ENCODE measurements around the gene LDB2.

Gene LDB2

DNA sequence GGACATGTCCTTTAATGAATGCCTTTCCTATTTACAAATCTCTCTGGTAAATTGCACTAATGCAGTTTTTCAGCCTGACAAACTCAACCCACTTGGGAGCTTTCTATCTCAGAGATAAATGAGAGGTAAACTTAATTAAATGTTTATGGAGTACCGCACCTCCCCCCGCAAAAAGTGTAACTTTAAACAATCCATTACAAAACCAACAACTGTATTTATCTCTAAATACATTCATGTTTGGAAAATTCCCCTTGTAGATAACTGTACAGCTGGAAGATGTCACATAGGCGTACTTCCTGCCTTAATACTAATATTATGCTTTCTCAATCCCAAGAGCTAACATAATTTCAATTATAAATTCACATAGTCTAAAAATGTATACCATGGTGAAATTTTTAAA lies 215.5 kb downstream of the LDB2 start:
- DNase-seq (ENCODE audit: low spot score) = no peak
- TF ChIP-seq, protein P1, sequence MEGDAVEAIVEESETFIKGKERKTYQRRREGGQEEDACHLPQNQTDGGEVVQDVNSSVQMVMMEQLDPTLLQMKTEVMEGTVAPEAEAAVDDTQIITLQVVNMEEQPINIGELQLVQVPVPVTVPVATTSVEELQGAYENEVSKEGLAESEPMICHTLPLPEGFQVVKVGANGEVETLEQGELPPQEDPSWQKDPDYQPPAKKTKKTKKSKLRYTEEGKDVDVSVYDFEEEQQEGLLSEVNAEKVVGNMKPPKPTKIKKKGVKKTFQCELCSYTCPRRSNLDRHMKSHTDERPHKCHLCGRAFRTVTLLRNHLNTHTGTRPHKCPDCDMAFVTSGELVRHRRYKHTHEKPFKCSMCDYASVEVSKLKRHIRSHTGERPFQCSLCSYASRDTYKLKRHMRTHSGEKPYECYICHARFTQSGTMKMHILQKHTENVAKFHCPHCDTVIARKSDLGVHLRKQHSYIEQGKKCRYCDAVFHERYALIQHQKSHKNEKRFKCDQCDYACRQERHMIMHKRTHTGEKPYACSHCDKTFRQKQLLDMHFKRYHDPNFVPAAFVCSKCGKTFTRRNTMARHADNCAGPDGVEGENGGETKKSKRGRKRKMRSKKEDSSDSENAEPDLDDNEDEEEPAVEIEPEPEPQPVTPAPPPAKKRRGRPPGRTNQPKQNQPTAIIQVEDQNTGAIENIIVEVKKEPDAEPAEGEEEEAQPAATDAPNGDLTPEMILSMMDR (IDR thresholded peaks at IDR 0.05; ENCODE audit: extremely low read depth, missing control alignments) = no peak

DNA sequence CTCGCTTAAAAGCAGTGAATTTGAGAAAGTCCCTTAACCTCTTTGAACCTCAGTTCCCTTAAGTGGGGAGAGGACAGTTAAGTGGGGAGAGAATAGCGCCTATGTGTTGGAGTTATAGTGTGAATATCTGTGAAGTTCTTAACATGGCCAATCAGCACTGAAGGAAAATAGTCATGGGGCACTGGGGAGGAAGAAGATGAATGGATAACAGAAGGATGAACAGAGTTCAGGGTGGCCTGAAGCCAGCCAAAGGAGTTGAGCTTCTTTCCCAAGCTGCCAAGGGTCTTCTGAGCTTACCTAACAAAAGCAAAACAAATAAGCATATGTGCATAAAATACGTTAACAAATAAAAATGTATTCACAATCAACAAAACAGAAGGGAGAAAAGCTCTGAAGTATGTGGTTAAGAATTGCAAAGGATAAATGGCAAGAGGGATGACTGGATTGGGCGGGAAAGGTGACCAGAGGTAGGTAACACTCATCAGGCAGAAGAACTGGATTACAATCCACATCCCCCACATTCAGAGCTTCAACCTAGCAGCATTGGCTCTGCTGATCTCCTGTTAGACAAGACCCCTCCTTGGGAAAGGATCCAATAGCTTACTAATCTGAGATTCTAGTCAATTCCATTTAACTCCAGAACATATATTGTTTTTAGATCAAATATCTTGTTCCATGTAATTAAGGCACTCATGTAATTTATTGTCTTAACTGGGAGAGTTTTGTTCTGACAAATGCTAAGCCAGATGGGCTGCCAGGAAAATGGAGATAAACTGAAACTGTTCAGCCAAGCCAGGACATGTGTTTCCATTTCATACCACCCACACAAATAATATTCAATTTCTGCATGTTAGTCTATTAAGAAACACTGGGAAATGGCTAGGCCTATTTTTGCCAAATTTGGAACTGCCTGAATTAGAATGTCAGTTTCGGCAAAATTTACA lies 221.2 kb downstream of the LDB2 start:
- DNase-seq (ENCODE audit: low spot score) = no peak
- TF ChIP-seq, protein P1 (IDR thresholded peaks at IDR 0.05; ENCODE audit: extremely low read depth, missing control alignments) = no peak

DNA sequence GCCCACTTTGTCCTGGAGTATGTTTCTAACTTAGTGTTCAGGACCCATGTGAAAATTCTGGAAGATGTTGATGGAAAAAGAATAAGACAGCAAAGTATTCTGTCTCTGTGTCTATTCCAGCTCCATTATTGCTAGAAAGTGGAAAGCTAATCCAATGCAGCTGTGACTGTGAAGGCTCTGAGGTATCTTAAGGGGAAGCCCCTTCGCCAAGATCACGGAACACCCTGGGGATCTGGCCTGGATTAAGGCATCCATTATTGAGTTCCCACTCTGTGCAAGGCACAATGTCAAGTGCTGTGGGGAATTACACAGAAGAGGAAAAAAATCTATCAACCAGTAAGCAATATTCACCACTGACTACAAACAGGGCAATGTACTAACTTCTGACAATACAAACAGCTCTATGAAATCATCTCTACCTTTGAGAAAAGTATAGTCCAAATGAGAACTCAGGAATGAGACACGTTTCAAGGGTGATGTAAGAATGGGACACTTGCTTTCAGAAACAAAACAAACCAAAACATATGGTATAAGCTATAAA lies 222.1 kb downstream of the LDB2 start:
- TF ChIP-seq, protein P1 (IDR thresholded peaks at IDR 0.05; ENCODE audit: extremely low read depth, missing control alignments) = no peak
- no peak for DNase-seq (ENCODE audit: low spot score)

DNA sequence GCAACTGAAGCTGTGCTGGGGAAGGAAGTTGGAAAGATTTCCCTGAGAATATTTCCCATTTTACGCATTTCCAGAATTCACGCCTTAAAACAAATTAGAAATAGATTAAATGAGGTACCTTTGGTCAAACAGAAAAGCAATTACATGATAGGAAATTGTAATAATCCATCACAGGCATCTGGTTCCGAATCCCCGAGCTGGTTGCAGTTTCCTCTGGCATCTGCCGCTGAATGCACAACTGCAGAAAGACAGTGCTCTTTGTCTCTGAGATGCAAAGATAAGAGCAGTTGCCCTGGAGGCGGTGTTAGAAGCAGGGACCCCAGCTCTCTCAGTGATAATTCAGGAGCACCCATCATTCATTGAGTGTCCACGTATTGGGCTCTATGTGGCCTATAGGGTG lies 224.4 kb downstream of the LDB2 start:
- no peak for DNase-seq (ENCODE audit: low spot score)
- TF ChIP-seq, protein P1 (IDR thresholded peaks at IDR 0.05; ENCODE audit: extremely low read depth, missing control alignments) = no peak

DNA sequence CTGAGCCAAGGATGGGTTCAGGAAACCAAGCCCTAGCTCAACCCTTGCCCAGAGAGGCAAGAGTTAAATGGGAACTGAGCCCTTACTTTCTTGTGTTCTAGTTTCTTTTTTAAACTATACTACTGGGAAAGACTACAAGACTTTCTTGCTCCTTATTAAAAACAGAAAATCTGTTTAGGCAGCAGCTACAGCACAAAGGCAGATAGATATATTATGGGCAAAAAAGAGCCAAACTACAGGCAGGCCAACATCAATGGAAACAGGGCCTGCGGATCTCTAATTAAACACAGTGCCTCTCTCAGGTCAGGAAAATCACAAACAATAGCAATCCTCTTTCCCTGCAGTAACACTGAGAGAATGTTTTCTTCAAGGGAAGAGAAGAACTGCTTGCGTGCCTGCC lies 226.0 kb downstream of the LDB2 start:
- TF ChIP-seq, protein P1 (IDR thresholded peaks at IDR 0.05; ENCODE audit: extremely low read depth, missing control alignments) = no peak
- no peak for DNase-seq (ENCODE audit: low spot score)

DNA sequence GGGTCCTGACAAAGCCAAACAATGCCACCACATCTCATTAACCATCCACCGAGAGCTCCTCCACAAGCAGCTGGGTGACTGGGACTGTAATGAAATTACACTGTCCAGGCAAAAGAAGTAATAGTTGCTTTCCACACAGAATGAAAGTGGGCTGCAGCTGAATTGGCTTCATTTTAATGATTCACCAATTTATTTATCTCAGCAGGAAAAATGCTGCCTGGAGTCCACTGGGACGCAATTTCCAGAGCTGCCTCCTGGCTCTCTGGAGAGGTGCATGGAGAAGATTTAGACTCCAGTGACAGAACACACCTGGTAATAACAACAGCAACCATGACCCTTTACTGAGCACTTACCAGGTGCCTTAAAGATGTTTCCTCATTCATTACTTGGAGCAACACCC lies 226.7 kb downstream of the LDB2 start:
- no peak for DNase-seq (ENCODE audit: low spot score)
- TF ChIP-seq, protein P1 (IDR thresholded peaks at IDR 0.05; ENCODE audit: extremely low read depth, missing control alignments) = no peak

DNA sequence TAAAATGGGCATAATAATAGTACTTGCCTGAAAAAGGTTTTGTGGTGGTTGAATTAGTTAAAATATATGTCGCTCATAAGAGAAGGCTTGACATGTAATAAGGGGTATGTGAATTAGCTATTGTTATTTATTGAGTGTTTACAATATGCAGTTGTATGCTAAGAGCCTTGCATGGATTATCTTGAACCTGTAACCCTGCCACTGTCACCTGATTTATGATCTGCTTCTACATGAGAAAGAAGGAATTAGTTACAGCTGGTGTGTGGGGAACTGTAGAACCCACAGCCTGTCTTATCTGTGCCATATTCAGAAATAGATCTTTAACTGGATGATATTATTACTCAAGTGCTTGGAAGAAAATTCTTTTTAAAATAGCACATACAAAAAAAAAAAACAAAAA lies 227.7 kb downstream of the LDB2 start:
- TF ChIP-seq, protein P1 (IDR thresholded peaks at IDR 0.05; ENCODE audit: extremely low read depth, missing control alignments) = no peak

More for the DNA sequence above, 227.7 kb downstream of the LDB2 start:
- no peak for DNase-seq (ENCODE audit: low spot score)

Measured in GM20000 (cell line).